HUDEP-2 (cell line): ENCODE results near the gene MAPK12.
A peak's percentile ranks its signal among the peaks of the same experiment; 100 is the strongest.

ENCODE experiments used
- DNase-seq, 76 experiments: peaks; one replicate each; lab custom pipeline; 2025; ENCODE audit not compliant: unreplicated experiment in 76 of 76; lab: John Stamatoyannopoulos, UW

The MAPK12 gene

GRCh38 chr22:50242406-50242949, 19.0 kb downstream of the MAPK12 start:
- no peak for DNase-seq

- DNase-seq = no peak
Observed at GRCh38 chr22:50238755-50239154, 22.7 kb downstream of the MAPK12 start.

- DNase-seq = peak in 8 of 76 experiments; percentile 5 to 29 (median 21)
Observed at GRCh38 chr22:50236731-50237409, 24.6 kb downstream of the MAPK12 start.

- no peak for DNase-seq
Observed at GRCh38 chr22:50233223-50233622, 28.3 kb downstream of the MAPK12 start.

- no peak for DNase-seq
Observed at GRCh38 chr22:50232481-50233151, 28.9 kb downstream of the MAPK12 start.

- no peak for DNase-seq
Observed at GRCh38 chr22:50229370-50229769, 32.1 kb downstream of the MAPK12 start.

GRCh38 chr22:50228366-50228765, 33.1 kb downstream of the MAPK12 start:
- DNase-seq = no peak

- no peak for DNase-seq
Observed at GRCh38 chr22:50227579-50228215, 33.8 kb downstream of the MAPK12 start.

- DNase-seq = no peak
Observed at GRCh38 chr22:50226875-50227165, 34.7 kb downstream of the MAPK12 start.

- no peak for DNase-seq
Observed at GRCh38 chr22:50226063-50226874, 35.2 kb downstream of the MAPK12 start.

- no peak for DNase-seq
Observed at GRCh38 chr22:50225200-50225969, 36.1 kb downstream of the MAPK12 start.

GRCh38 chr22:50224071-50224470, 37.4 kb downstream of the MAPK12 start:
- DNase-seq = no peak

GRCh38 chr22:50222508-50222907, 39.0 kb downstream of the MAPK12 start:
- no peak for DNase-seq

GRCh38 chr22:50221410-50222300, 39.8 kb downstream of the MAPK12 start:
- no peak for DNase-seq

- no peak for DNase-seq
Observed at GRCh38 chr22:50220603-50221409, 40.7 kb downstream of the MAPK12 start.

- no peak for DNase-seq
Observed at GRCh38 chr22:50219800-50220602, 41.5 kb downstream of the MAPK12 start.

GRCh38 chr22:50218996-50219727, 42.3 kb downstream of the MAPK12 start:
- peak in 75 of 76 experiments; percentile 39 to 98 (median 95) for DNase-seq
